HG02623 (cell line): Measurements from ENCODE around the gene TSPAN14.

ENCODE experiments used
- ATAC-seq: cut with Tn5 transposase; IDR thresholded peaks from one replicate; pipeline ENCODE4 v1.9.1; 2021; ENCODE audit warnings: moderate library complexity; ENCODE audit not compliant: unreplicated experiment

The TSPAN14 gene

GRCh38 chr10:80454513-80455460, 677 bp downstream of the TSPAN14 start:
- ATAC-seq, result peak; percentile 19

- no peak for ATAC-seq
Observed at GRCh38 chr10:80455461-80456349, 1.6 kb downstream of the TSPAN14 start.

DNA sequence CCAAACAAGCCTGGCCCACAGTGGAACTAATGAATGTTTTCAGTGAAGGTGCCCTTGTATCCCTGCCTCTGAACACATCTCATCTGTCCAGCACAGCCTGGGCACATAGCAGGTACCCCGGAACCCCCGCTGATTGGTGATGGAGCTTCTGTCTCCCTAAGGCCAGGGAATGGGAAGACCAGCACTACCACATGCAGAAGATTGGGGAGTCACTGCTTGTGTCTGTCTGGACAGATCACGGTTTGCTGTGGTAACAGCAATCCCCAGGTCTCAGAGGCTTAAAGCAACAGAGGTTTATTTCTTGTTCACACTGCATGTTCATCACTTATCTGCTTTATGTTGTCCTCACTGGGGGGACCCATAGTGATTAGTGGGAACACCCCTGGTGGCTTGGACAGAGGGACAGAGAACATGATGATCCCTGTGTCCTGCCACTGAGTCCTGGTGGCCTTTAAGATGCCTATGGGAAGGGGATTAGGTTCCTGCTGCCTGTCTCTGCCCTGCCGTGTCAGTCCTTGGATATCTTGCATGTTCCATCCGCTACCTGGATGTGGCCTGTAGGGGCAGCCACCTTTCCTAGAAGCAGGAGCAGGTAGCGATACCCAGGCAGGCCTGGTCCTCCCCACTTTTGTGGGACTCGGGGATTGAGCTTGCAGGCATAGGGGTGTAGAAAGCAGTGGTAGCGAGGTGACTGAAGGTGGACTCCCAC, 3.6 kb downstream of the TSPAN14 start:
- no peak for ATAC-seq

GRCh38 chr10:80458263-80458625, 4.1 kb downstream of the TSPAN14 start:
- no peak for ATAC-seq

DNA sequence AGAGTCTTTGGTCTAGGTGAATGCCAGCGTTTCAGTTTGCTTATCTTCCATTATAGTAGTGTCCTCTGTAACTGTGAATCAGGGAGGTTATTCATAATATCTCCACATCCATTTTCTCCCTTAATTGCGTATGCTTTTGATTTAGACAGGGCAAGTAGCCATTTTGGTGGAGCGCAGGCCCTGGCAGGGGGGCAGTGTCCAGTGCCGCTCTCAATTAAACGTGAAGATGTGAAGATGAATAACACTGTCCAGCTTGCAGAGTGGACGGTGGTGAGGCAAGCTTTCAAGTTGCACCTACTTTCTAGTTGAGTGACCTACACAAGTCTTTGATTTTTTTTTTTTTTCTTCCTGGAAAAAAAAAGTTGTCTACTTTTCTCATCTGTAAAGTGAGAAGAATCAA, 4.5 kb downstream of the TSPAN14 start:
- no peak for ATAC-seq

DNA sequence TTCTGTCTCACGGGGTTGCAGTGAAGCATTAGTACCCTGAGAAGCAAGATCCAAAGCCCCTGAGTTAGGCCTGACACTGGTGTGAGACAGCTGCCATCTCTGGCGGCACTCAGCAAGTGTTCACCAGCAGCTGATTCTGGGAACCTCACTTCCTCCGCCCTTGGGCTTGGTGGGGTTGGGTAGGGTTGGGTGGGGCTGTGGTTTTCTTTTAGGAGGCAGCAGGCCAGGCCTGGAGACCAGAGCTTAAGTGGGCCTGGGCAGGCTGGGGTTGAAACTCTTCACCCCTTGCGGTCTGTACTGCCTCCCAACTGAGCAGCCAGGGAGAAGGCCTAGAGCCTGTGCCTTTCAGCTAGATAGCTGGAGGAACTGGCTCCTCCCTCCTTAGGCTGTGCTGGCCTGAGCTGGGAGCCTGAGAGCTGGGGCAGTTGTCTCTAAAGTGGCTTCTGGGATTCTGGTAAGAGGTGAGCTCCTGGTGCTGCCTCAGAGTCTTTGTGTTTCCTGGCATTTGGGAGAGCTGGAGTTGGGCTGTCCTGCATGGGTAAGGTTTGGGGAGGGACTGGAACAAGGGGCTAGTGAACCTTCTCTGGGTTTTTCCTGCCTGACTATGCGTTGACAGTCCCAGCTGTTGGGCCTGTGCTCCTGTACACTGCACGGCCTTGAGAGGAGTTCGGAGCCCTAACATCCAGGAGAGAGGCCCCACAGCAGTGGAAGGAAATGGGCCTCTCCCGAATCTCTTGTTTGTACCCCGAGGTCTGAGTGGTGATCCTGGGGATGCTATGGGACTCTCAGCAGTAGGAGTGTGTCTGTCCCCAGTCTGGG, 5.1 kb downstream of the TSPAN14 start:
- ATAC-seq, result peak; percentile 36

- ATAC-seq, result no peak
Observed at GRCh38 chr10:80460399-80461207, 6.5 kb downstream of the TSPAN14 start.

GRCh38 chr10:80461208-80462183, 7.4 kb downstream of the TSPAN14 start:
- no peak for ATAC-seq

DNA sequence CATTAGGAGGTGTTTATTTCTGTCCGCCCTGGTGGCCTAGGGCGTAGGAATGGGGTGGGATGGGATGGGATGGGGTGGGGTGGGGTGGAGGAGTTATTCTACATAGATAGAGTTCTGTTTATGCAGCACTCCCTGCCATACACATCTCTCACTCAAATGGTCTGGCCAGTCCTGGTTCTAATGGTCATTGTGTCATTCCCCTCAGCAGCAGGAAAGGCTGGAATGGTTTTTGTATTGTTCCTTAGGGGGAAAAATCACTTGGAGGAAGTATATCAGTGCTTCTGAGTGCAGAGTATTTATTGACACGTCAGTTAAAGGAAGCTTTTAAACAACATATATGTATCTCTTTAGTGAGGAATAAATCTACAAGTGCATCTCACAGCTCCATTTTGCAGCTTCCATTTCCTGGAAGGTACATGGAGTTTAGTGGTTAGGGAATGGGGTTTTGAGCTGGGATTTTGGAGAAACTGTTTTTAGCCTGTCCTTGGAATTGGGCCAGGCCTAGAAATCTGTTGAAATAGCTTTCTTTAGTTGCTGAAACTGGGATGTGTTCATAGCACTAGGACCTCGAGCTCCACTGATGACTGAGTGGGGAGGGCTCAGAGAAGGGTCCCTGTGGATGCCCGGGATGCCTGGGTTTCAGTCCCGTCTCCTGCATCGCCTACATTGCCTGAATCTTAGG, 8.3 kb downstream of the TSPAN14 start:
- ATAC-seq, result no peak

DNA sequence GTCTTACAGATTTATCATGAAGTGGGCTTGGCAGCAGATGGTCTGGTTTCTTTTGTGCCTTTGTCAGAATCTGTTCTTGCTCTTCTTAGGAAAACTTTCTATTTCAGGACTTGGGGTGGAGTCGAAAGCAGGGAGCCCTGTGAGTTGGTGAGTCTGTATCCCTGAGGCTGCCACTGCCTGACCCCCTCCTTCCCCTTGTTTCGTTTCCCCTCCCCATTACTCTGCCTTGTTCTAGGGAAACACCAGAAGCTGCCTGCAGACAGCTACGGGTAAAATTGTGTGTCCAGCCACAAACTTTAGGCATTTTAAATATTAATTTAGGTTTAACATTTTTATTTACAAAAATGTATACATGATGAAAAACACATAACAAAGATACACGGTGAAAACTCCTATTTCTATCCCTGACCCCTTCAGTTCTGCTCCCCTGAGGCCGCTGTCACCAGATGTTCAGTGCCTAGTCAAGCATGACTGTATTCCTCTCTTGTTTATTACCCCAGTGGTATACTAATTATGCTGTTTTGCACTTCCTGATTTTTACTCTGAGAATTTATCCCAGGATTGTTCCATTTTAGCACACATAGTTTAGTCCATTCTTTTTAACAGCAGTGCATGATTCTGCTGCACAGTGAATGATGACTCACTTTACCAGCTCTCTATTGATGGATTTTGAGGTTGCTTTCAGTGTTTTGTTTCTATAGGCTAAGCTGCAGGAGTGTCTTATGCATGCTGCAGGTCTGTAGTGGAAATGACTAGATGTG, 9.1 kb downstream of the TSPAN14 start:
- peak; percentile 21 for ATAC-seq

DNA sequence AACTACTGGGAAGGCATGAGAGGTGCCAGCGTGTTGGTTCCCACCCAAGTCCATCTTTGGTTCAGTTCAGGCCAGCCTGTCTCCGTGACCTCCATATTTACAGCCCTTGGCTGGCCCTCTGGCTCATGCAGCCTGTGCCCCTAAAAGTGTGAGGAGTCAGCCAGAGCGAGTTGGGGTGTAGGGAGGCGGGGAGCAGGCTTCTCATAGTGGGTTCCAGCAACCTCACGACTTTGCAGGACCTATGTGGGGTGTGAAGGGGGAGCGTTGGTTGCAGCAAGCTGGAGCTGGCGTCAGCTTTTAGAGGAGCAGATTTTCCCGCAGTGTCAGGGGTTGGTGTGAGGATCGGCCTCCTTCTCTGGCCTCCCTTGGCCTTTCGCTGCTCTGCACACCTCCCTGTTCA, 9.8 kb downstream of the TSPAN14 start:
- no peak for ATAC-seq

DNA sequence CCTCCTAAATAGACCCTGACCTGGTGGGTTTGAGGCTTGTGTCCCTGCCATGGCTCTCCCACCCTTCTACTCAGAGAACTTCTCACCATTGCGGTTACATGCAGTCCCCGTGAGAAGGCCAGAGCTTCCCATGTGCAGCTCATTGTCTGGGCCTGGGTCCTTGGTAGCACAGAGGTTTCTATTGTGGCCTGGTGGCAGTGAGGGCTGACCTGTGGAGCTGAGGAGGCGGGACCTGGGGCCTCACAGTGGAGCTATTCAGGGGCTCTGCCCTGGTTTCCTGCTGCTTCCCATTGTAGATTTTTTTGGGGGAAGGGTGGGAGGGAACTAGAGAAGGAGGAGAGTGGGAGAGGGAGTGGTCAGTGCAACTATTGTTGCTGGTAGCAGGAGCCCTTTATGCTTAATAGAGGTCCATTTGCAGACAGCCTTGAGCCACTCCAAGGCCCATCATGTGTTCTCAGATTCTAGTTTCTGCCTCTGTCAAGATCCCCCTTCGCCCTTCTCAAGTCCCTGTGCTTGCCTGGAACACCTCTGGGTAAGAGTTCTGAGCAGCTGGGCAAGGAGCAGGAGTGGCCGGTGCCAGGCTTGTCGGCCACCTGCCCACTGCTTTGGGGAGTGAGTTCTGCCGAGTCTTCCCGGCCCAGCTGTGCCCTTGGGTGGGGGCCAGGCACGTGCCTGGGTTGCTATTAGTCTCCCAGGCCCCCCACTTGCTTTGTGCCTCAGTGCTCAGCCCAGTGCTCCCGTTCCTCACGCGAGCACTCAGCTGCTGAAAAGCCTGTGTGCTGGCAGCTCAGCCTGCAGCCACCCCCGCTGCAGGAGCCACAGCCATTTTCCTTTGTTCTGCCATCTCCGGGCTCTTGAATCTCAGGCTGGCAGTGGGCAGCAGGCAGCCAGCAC, 10.7 kb downstream of the TSPAN14 start:
- ATAC-seq, result no peak

- ATAC-seq, result no peak
Observed at GRCh38 chr10:80465451-80465835, 11.3 kb downstream of the TSPAN14 start.

DNA sequence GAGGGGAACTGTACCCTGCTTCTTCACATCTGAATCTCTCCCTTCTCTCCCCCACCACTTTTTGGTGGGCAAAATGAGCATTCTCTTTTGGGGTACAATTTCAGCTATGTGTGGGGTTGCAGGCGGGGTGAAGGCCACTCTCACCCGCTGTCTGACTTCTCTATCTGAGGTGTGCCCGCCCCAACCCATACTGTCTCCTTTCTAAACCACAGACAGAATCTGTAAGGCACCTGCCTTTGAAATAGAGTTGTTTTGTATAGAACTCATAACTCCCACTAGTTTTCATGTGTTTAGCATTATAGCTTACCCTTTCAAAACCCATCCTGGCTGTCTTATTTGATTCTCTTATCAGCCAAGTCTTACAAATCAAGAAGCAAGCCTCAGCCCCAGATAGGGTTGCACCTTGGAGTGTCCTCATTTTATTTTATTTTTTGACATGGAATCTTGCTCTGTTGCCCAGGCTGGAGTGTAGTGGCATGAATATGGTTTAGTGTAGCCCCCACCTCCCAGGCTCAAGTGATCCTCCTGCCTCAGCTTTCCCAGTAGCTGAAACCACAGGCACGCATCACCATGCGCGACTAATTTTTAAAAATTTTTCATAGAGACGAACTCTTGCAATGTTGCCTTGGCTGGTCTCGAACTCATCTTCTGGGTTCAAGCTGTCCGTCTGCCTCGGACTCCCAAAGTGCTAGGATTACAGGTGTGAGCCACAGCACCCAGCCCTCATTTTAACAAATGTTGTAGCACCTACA, 11.9 kb downstream of the TSPAN14 start:
- peak; percentile 30 for ATAC-seq

- no peak for ATAC-seq
Observed at GRCh38 chr10:80466724-80467326, 12.7 kb downstream of the TSPAN14 start.
